SIG-M5 treated with dmso at 0.1 percent for 504 hours (cell line): ENCODE data around the gene PGF.
A peak's percentile ranks its signal among the peaks of the same experiment; 100 is the strongest.

Experiments used
- DNase-seq: peaks from one replicate; lab custom pipeline; 2025; ENCODE audit not compliant: unreplicated experiment; lab: John Stamatoyannopoulos, UW

The PGF gene

DNA sequence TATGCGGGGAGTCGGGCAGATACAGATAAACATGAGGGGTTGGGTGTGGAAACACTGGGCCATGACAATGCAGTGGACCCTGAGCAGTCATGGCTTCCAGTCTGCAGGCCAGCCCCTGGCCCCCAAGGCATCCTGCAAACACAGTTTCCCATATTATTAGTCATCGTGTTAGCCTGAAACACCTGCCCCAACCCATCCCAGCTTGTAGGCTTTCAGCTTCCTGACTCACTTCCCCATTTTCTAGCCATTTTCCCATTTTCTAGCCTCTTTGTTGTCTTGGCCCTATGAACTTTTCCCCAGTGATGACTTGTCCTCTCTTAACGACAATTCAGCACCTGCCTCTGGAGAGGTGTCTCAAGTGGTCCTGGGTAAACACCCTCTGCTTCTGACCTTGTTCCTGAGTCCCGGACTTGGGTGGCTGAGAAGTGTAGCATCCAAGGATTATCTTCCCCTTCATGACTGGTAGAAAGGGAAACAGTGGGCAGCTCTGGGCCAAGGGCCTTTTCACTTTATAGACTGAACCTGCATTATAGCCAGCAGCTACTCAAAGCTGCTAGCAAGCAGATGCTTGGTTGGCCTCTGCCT lies 4.3 kb upstream of the PGF start:
- no peak for DNase-seq

DNA sequence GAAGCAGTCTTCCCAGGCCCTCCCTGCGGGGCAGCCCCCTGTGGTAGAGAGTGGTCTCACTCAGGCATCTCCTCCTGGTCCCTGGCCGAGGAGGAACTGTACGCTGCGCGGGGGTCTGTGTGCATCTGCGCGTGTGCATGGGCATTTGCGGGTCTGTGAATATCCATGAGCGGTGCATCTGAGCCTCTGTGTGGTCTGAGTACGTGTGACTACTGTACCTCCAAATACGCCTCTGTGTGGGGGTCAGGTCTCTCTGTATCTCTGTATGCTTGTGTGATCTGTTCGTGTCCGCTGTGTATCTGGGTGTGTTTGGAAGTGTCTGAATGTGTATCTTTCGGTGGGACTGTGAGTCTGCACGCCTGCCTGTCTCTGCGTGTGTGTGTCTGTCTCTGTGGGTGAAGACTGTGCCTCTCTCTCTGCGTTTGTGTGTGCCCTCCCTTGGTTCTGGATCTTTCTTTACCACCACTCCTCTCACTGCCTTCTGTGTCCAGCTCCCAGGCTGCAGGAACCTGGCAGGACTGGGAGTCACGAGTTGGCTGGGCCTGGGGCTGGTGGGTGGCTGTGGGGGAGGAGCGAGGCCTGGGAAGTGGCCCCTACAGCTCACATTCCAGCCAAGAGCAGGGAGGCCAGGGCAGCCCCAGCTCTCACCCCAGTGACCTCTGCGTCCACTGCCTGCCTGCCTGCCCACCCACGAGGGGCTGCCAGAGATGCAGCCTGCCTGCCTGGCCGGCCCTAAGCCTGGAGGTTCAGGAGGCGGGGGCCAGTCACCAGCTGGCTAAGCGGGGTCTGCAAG lies 1.1 kb upstream of the PGF start:
- no peak for DNase-seq

- DNase-seq, result no peak
These were observed 556 bp upstream of the PGF start for GRCh38 chr14:74956027-74956279.

- no peak for DNase-seq
These were observed 509 bp downstream of the PGF start for GRCh38 chr14:74954947-74955228.

DNA sequence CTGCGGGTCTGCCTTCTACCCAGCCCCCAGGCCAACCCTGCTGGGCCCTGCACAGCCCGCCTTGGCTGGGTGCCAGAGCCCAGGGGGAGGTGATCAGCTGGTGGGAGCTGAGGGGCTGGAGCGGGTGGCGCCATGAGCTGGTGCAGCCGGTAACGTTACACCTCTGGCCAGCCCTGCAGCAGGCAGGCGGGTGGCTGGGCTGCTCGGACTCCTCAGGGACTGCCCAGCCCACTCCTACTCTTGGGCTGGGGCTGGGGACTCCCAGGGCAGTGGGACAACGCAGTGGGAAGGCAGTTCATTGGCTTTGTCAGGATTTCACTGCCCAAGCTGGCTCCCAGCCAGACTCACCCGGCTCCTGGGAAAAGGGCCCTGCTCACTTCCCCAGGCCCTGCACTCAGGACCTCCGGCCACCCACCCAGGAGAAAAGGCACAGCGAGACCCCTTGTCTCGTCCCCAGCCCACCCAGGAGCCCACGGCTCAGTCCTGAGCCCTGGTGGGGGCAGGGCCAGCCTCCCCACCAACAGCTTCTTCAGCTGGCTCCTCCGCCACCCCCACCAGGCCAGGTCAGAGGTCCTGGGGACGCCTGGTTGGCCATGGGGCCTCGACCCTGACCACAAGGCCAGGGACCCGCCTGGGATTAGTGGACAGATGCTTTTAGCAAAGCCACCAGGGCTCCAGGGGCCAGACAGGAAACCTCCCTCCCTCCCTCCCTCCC lies 1.0 kb downstream of the PGF start:
- DNase-seq, result no peak

DNA sequence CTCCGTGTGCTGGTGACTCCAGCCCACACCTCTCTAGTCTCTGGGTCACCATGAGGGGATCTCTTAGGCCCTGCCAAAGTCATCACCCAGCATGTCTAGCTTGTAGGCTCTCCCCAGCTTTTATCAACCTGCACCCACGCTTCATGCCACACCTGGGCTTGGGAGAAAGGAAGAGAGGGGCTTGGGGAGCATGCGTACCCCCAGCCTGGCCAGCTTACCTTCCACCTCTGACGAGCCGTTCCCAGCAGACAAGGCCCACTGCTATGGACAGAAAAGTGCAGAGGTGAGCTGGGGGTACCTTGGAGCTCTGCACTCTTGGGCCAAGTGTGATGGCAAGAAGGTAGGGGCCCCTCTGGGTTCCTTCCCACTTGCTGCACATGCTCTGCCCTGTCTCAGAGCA lies 1.7 kb downstream of the PGF start:
- DNase-seq, result no peak

DNA sequence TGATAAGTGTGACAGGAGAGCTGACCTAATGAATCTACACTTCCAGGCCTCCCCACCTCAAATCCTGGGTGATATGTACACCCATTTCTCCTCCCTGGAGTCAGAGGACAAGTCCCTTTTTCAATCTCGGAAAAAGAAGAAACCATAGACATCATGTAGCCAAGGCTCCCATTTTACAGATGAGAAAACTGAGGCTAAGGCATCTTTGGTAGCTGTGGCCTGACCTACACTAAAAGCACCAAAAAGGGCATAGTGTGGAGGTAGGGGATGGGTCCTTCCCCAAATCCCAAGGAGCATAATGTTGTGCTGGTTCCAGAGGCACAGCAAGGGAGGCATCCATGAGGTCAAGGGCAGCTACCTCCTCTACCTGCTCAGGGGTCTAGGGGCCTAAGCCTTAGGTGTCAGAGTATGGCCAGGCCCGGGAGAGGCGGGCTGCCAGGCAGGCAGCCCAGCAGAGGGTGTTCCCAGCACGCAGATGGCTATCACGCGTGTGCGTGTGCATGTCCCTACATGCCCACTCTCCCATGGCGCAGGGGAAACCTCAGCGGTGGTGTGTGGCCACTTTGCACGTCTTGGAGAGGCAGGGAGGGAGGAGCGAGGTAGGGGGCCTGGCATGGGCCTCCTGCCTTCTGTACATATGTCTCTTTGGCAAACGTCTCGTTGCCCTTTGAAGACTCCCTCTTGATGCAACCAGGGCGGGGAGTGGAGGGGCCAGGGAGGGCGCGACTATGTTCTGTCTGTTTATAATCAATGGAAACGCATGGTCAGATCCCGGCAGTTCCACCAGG lies 2.5 kb downstream of the PGF start:
- no peak for DNase-seq

DNA sequence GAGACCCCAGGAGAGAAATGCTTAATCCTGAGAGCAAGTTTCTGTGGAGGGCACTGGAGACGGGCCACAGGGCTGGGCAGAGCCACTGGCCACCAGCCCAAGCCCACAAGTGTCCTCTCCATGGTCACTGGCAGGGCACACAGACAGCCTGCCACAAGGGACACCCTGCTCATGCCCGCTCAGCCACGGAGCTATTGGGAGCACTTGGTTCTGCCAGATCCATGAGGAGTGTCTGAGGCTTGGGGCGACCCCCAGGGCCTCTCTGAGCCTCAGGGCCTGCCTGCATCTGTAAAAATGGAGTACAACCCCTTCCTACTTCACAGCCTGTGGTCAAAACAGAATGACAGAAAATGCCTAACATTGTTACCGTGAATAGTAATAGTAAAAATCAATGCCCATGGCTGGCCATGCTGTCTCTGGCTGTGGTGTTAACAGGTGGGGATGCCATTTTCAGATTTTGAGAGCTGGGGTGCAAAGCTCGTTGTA lies 3.2 kb downstream of the PGF start:
- DNase-seq, result no peak

- DNase-seq, result no peak
These were observed 3.8 kb downstream of the PGF start for GRCh38 chr14:74951443-74952179.

DNA sequence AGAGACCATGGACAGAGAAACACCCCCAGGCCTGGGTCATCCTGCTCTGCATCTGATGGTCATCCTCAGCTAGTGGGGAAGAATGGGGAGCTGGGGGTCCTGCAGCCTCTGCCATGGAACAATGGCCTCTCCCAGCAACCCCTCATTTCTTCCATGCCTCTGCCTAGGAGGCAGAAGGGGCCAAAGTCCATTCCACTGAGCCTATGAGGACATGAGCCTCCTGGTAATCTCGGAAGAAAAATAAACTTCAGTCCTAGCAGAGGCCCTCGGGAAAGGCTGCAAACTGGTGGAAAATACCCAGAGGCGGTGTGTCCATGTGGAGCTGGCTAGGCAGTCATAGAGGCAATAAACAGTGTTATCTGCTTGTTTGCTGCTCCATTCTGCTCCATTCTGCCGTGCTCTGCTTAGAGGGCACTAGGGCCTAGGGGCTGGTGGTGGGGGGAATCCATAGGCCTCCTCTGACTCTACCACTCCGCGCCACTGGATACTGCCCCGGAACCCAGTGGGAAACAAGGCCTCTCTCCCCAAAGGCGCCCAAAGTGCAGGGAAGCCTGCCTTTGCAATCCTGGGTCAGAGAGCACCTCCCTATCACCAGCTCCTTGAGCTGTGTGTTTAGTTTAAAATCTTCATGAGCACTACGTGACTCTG lies 4.5 kb downstream of the PGF start:
- no peak for DNase-seq

GRCh38 chr14:74949859-74950573 lies 5.4 kb downstream of the PGF start:
- no peak for DNase-seq

GRCh38 chr14:74949191-74949601 lies 6.2 kb downstream of the PGF start:
- no peak for DNase-seq

- no peak for DNase-seq
These were observed 6.9 kb downstream of the PGF start for GRCh38 chr14:74948228-74949175.

- no peak for DNase-seq
These were observed 7.8 kb downstream of the PGF start for GRCh38 chr14:74947353-74948227.

DNA sequence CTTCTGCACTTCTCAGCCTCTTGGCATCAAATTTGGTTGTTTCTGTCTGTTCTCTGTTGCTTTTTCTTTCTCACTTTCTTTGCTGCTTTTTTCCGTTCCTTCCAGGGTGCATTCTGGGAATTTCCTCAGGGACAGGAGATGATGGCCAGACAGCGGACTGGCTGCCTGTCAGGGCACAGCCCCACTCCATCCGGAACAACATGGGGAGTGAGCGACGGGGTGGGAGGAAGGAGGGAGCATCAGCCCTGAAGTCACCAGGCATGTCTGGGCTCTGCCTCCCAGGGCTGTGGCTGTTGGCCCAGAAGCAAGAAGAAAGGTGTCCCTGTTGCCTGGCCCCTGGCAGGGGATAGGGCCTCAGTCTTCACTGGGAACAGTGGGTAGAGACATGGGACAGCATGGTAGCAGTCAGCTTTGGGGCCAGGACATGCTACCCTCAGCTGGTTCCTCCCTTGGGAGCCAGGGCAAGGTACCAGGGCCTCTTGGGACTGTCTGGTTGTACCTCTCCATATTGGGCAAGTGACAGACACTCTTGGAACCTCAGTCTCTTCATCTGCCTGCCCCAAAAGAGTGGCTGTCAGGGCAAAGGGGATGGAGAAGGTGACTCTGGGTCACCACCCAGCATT lies 8.6 kb downstream of the PGF start:
- DNase-seq, result no peak

DNA sequence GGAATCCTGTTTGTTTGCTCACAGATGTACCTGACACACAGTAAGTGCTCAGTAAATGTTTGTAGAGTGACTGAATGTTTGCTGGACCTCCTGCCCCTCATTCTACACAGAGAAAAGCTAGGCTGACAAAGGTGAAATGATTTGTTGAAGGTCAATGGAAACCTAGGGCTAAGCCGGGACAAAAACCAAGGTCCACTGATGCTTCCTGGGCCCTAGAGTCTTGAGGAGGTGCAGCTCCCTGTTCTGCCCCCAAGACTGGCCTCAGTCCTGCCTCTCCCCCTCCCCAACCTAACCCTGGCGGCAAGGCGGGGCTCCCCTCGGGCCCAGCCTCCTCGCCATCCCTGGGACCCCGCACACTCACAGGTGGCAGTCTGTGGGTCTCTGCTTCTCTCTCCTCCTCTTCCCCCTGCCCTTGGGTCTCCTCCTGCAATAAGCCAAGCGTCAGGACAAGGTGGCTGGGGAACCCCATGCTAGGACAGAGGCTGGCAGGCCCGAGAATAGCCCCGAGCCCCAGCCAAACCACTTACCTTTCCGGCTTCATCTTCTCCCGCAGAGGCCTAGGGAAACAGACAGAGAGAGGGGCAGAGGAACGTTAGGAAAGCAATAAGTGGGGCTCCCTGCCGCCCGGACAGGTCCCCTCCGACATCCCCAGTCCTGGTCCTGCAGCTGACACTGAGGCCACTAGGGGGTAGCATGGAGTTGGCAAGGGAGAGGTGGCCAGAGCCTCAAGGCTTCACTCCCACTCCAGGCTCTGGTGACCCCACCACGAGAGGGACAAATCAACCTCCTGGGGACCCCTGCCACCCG lies 9.3 kb downstream of the PGF start:
- DNase-seq, result peak; percentile 46
